ENCODE data around the gene ZNF219. TPM values are rescaled to one million over a fixed set of nuclear protein-coding genes. Genes with fewer than 3 reads are reported as not detected.

Gene ZNF219
- total and polyA plus RNA-seq, 2 of the 13 experiments (the other 11 are each of a cell fraction or from before 2014, with no cell fraction given), result 34.5 to 36.6 TPM

- no peak for TF ChIP-seq LCORL (IDR thresholded peaks at IDR 0.05)
- peak; percentile 93 for TF ChIP-seq LCORL (CRISPR knock-in tag; IDR thresholded peaks at IDR 0.05)
- TF ChIP-seq ZNF558 (CRISPR knock-in tag; IDR thresholded peaks at IDR 0.05; ENCODE audit: borderline replicate concordance), result peak; percentile 99
- TF ChIP-seq ZNF451 (CRISPR knock-in tag; IDR thresholded peaks at IDR 0.05), result peak; percentile 98
- no peak for TF ChIP-seq LRRFIP1 (CRISPR knock-in tag; conservative IDR thresholded peaks at IDR 0.05)
- peak; percentile 99; the same call in 1 of the 2 replicates for TF ChIP-seq TRAFD1 (CRISPR knock-in tag; IDR thresholded peaks at IDR 0.05; ENCODE audit: borderline replicate concordance)
- peak; percentile 99 for TF ChIP-seq ZFX (CRISPR knock-in tag; IDR thresholded peaks at IDR 0.05; ENCODE audit: low read depth)
- 0 out of 2 replicates have a peak, but pooled peaks have one; percentile 61 for TF ChIP-seq ONECUT2 (CRISPR knock-in tag; IDR thresholded peaks at IDR 0.05)
- TF ChIP-seq ZNF7 (CRISPR knock-in tag; IDR thresholded peaks at IDR 0.05), result no peak
- TF ChIP-seq ZNF839 (CRISPR knock-in tag; IDR thresholded peaks at IDR 0.05; ENCODE audit: borderline replicate concordance), result peak; percentile 98
- peak; percentile 98 for TF ChIP-seq SMAD1 (CRISPR knock-in tag; IDR thresholded peaks at IDR 0.05; ENCODE audit: borderline replicate concordance, low read depth)
- TF ChIP-seq GABPB1 (CRISPR knock-in tag; IDR thresholded peaks at IDR 0.05), result peak; percentile 91
- peak; percentile 99 for TF ChIP-seq ZNF749 (CRISPR knock-in tag; IDR thresholded peaks at IDR 0.05; ENCODE audit: borderline replicate concordance)
- peak; percentile 76 for TF ChIP-seq ZNF615 (CRISPR knock-in tag; IDR thresholded peaks at IDR 0.05; ENCODE audit: borderline replicate concordance)
- no peak for TF ChIP-seq CERS6 (CRISPR knock-in tag; IDR thresholded peaks at IDR 0.05)
- TF ChIP-seq PAF1 (CRISPR knock-in tag; IDR thresholded peaks at IDR 0.05), result no peak
- peak; percentile 96 for TF ChIP-seq ZNF549 (CRISPR knock-in tag; IDR thresholded peaks at IDR 0.05)
- peak; percentile 87 for TF ChIP-seq ZC3H4 (CRISPR knock-in tag; IDR thresholded peaks at IDR 0.05; ENCODE audit: borderline replicate concordance)
- no peak for TF ChIP-seq NFIB (CRISPR knock-in tag; IDR thresholded peaks at IDR 0.05; ENCODE audit: borderline replicate concordance)
- peak; percentile 97; the same call in 1 of the 2 replicates for TF ChIP-seq PRMT3 (CRISPR knock-in tag; IDR thresholded peaks at IDR 0.05; ENCODE audit: borderline replicate concordance, low read depth)
These were observed 5.4 kb upstream of the ZNF219 start (continued) for GRCh38 chr14:21103710-21104447.

Measured in HepG2 (cell line).